Measurements from ENCODE around the gene CCDC88C.
"Not testable (repeated sequence)": the region's sequence is repeated elsewhere in the genome, so short reads cannot be mapped to it uniquely, and the experiment has no call there.

Gene CCDC88C

DNA sequence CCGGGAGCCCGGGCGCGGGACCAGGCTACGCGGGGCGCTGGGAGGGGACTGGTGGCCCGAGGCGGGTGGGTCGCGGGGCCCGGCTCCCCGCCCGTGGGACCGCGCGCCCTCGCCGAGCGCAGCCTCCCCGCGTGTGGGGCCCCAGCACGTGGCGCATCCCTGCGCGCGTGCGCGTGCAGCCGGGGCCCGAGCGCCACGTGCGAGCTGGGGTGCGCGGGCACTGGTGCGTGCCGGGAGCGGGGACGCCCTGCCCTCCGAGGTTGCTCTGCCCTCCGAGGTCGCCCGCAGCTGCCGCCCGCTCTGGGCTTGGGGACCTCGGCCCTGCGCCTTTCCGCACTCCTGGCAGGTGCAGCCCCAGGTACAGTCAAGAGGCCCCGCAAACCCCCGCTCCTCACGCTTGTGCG, 365 bp upstream of the CCDC88C start:
- peak; percentile 53 for DNase-seq

DNA sequence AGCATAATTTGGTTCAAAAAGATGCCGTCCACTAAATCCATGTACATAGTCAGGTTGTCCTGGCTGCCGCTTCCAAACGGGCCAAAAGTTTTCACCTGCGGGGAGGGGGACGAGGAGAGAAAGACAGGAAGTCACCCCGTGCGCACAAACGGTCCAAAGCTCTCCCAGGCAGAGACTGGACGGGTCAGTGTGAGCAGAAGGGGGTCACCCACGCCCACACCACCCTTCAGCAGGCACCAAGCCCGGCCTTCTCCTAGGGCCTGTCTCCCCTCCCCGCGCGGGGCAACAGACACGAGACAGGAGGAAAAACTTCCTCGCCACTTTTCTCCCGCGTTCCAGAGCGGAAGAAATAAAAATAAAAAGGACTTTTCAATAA, 888 bp downstream of the CCDC88C start:
- no peak for DNase-seq

DNA sequence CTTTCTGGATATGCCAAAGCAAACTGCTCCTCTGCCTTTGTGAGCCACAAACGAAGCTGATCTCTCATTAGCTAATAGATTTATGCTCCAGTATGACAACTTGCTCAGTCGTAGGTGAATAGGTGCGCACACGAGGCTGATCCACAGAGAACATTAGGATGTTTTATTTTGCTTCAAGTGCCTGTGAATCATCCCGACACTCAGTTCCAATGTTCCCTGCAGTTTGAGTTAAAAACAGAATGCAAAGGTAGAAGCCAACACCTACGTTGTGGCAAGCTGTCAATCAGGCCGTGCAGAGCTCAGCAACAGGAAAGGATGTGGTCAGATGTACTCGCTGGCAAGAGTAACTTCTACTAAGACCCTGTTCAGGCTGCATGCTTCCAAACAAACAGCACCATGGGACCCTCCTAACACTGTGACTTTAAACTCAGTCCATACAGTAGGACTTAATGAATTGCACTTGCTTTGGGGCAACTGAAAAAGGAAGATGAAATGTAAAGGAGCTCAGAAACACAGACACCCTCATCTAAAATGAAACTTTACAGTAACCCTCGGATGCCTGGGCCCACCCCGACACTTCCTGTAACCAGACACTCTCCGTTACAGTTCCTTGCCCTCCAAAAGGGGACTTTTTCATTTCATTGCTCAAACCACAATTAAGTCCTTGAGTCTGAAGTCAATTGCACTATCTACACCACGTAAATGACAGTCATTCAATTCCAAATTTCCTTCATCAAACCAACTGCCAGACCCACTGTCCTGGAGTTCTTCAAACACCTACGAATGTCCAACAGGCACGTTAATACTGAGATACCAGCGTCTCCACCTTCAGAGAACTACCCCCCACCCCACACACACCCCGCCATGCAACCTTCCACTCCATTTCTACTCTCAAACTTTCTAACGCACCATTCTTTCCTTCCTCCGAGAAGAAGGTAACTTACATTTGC, 1.6 kb downstream of the CCDC88C start:
- no peak for DNase-seq

DNA sequence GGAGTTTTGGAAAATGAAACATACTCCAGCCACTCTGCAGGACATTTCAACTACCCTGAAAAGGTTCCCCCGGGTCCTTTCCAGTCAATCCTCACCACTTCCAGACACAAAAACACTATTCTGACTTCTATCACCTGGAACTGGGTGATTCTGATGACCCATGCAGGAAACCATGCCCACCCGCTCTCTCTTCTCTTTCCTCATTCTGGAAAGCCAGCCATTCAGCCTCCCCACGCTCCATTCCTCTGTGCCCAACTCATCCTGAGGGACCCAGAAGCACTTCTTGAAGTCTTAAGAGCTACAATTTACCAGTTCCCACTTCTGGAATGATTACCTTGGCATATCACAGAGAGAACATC, 3.2 kb downstream of the CCDC88C start:
- DNase-seq = no peak

DNA sequence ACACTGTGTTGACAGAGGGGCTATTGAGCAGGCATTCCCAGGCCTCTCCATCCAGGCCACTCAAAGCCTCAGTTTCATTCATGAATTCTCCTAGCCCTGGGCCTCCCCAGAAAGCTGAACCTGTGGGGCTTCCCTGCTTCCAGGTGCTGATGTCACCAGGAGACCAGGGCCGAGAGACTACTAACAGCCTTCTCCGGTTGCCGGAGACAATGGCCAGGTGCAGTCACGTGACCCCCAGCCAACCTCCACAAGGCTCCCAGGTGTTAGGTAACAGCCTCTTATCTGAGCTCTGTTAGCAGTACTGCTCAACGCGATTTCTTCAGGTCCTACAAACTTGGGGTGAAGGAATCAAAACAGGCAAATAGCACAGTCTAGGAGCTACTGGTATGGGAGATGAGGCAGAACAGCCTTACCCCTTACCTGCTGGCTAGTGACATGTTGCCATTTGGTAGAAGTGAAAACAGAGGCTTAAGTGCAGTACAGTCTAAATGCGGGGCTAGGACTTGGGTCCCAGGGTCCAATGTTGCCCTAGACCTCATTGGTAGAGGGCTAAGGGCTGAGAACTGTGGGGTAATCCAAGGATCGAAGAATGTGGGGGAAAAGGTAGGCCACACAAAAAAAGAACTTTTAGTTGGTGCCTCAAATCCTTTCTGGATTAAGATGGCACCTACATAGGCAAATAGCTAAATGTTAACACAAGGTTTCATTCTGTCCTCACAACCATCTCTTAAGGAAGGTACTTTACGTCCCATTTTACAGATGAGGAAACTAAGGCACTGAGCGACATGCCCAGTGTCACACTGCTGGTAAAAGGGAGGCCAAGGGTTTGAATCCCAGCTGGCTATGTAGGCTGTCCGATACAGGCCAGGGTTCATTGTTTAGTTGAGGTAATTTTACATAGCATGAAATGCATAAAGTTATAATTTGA, 3.8 kb downstream of the CCDC88C start:
- DNase-seq = no peak

DNA sequence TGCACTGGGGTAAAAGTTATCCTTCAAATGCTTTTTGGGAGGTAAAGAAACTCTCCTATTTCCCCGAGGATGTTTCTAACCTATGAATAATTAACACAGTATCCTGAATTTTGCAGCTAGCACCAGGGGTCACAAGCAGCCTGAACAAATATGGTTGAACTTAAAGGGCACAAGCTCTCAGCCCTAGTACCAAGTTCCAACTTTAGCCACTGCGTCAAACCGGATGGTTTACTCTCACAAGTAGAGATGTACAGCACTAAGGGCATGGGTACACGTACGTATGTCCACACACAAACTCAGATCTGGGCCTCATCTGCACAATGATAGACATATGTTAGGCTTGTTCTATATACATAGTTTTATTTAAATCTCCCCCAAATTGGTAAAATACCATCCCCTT, 4.7 kb downstream of the CCDC88C start:
- no peak for DNase-seq

DNA sequence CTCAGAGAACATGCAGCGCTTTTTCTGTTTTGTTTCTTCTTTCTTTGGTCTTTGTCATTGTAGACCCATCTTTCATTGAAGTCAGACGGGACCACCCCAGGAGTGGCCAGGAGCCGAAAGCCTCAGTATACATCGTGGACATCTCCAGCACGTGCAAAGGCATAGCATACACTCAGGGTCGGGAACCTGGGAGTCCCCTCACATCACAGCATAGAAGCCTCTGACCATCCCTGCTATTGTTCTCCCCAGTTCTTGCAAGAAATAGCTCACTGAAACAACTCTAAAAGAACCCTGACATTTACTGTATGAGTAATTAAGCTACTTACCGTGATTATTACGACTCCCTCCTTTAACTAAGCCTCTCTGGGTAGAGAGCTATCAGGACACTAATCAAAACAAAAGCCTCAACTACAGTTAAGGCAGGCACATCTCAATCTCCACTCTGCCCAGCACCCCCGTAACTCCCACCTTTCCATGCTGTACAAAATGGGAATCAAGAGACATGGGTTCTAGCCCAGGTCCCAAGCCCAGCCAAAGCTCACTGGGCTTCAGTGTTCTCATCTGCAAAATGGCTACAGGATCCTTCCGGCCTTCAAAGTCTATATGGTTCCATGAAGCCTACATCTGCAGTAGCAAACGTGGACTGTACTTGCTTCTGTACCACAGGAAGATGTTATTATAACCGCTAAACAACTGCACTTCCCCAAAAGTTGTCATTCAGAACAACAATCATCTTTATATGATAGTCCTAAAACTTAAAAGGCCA, 6.7 kb downstream of the CCDC88C start:
- no peak for DNase-seq

DNA sequence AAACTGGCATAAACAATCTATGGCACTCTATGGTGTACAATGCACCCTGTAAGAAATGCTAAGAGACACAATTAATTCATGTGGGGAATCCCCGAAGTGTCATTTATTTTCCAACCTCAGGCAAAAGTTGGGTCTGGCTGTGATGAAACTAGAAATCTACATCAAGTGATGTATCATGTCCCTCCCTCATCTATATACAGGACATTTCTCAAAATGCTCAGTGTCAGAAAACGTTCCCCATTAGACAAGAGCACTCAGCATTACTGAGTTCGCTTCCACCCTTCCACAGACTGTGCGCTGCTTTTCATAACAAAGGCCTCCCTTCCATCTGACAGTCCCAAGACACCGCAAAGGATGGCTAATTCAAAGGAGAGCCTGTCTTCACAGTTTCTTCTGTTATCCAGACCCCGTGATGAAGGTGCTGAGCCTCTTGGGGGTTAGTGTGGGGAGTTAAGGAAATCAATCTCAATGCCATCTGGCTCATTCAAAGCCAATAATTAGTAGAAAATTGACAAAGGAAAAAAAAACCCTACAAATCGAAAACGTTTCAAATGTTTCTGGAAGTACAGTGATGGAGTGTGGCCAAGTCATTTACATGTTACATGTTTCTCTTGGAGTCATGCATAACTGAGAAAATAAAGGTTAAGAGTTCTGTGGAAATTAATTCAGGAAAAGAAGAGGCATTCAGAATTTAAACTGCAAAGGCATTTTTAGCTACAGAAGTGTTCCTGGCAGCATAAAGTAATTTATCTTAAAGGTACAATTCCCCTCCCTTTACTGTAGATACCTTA, 7.5 kb downstream of the CCDC88C start:
- no peak for DNase-seq

DNA sequence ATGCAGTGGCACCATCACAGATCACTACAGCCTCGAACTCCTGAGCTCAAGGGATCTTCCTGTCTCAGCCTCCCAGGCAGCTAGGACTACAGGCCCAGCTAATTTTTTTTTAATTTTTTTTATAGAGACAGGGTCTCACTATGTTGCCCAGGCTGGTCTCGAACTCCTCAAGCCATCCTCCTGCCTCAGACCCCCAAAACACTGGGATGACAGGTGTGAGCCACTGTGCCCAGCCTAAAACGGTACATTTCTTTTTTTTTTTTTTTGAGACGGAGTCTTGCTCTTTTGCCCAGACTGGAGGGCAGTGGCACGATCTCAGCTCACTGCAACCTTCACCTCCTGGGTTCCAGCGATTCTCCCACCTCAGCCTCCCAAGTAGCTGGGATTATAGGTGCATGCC, 8.4 kb downstream of the CCDC88C start:
- not testable (repeated sequence) for DNase-seq

DNA sequence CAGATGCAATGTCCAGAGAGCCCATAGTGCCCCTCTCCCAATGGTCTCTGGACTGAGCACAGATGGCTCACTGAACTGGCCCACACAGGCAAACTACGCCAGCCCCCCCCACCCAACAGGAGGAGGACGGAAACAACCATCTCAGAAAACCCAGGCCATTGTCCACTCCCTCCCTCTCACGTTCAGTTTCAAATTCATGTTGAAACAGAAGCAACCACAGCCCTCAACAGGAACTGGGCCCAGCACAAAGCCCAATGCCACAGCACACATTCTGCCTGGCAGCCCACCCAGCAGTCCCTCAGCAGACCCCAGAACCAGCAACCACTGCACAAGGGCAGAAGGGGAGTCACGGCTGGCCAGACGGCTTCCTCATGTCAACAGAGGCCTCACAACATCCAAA, 10.6 kb downstream of the CCDC88C start:
- no peak for DNase-seq

DNA sequence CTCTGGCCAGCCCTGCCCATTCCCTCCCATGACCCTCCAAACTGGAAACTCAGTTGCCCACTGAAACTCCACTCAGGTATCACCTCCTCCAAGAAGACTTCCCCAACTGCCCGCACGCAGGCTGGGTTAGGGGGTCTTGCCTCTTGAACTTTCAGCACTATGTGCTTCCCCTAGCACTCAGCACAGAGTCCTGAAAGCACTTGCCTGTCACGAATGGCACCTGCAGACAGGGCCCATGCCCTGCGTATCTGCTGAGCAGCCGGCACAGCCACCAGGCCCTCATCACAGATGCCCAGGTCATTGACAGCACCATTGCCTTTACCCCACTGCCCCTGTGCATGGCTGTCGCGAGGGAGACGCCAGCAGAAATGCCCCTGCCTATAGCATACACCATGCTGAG, 11.2 kb downstream of the CCDC88C start:
- DNase-seq = no peak

DNA sequence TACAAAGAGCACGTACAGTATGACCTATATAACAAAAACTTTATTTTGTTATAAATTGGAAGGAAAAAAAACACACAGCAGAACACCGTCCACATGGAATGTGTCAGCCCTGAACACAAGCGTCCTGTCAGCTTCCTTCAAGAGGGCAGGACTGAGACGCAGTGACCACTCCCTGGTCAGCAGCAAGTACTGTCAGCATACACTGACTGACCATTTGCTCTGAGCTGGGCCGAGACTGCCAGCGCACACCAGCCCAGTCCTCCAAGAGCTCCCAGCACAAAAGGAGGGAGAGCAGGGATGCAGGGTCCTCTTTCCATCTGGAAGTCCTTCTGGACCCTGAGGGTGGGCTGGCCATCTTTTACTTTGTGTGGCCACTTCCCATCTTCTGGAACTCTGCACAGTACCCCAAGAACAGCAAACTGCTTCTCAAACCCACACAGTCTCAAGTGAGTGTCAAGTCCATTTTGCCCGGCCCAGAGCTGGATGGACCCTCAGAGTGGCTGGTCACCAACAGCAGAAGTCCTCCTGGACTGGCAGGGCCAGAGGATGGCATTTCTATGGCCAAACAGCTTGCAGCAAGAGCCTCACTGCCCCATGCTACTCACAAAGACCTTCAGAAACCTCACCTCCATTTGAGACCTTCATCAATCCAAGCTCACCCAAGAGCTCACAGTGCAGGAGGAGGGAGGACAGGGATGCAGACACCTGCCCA, 11.7 kb downstream of the CCDC88C start:
- no peak for DNase-seq

DNA sequence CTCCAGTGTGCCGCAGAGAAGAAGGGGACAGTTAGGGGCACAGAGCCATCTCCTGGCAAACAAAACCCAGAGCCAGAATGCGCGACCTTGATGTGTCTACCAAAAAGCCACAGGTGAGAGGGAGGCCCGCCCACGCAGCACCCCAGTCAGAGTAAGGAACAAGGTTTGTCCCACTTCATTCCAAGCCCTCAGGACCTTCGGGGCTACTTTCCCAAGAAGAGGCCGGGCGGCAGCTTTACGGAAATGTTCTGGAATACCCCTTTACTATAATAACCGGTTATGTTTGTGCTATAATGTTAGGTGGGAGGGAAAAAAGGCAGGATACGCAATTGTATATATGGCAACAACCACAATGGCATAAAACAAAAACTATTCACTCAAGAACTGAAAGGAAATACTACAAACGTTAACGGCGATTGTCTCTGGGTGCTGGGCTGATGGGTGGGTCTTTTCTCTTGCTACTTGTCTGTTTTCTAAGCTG, 12.3 kb downstream of the CCDC88C start:
- DNase-seq = no peak

DNA sequence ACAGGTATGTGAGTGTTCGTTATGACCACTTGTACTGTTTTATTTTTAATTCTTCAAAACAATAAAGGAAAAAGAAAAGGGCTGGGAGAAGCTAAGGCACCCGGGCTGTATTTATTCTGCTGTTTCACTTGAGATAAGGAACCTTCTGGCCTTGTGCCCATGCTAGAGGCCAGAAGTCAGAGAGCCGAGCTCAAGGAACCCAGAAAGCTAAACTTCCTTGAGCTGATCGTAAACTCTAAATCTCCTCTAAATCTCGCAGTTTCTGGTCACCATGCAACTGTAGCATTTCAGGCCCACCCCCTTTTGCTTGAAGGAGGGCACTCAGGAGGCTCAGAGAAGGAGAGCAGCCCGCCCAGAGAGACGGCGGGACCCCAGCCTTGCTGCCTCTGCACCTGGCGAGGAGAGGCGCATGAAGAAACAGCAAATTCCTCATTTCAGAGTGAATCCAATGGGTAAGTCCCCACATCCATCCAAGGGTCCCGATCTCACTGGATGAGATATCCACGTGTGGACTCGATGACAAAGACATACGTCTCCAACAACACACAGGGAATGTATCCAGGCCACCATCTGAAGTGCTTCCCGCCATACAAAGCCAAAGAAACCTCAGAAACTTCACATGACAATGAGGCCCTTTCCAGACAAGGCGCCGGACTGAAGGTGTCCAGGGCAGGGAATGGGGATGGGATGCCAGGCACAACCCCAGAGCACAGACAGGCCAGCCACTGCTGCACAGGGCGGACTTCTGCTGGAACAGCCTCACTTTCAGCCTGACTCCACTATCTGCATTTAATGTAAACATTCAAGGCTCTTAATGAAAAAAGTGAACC, 14.6 kb downstream of the CCDC88C start:
- DNase-seq = no peak

DNA sequence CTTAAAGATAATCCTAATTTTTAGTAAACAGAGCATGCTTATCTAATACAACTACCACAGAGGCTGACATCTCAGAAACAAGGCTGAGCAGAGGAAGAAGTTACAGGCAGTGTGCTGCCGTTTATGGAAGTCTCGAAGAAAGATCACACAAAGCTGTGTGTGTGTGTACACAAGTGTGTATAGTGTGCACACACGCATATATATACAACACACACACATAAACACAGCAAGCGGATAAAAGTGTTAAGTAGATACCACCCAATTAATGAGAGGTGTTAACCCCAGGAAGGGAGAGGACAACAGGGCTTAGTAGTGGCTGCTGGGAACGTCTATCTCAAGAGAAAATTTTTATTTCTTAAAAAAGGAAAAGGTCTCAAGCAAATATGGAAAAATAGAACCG, 15.3 kb downstream of the CCDC88C start:
- DNase-seq = no peak

DNA sequence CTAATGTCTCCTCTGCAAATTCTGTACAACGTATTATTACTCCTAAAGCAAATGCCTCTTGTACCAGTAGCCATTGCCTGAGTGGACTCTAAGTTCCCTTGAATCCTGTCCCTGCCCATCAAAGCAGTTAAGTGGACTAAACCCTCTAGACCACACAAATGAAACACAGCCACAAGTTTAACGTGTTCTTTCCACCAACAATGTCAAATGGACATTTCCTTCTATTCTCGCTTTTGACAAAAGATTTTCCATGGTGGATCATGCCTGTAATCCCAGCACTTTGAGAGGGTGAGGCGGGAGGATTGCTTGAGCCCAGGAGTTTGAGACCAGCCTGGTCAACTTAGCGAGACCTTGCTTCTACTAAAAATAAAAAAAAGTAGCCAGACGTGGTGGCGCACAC, 15.9 kb downstream of the CCDC88C start:
- no peak for DNase-seq

DNA sequence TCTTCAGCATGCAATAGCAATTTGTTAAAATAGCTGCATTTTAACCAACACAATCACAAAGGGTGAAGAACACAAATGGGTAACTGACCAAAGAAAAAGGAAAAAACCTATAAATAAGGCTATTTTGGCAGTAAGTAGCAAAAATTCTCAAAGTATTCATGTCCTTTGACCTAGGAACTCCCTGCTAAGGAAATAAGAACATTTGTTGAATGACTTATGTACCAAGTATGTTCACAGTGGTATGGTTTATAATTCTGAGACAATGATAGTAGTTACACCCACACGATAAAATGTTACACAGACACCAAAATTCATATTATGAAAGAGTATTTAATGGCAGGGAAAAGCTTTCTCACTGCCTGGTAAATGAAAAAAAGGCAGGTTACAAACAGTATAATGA, 16.9 kb downstream of the CCDC88C start:
- no peak for DNase-seq

DNA sequence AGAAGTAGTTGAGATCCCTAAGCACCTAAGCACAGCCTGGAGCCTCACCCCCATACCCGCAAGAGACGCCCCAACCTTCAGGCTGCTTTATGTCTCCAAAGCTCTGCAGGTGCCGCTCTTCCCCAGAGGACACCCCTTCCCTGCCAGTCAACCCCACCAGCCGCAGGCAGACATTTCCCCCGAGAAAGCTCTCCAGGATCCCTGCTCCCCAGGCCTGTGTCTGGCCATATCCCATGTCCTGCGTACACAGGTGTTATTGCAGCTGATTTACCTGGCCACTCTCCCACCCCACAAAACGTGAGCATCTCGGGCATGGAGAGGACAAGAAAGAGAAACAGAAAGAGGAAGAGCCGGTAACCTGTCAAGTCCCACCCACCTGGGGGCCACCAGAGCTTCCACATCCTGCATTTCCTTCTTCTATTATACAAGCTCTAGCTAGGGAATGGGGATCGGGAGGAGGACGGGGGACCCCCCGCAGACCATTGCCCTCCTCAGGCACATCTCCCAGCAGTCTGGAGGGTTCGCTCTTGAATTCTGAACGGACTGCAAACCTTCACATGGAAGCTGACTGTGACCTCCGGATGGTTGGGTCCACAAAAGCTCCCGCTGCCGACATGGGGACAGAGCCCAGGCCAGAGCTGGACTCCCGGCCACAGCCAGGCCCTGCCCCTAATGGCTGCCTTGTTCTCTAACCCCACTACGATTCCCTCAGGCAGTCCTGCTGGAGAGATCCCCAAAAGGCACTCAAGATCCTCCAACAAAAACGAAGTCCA, 17.6 kb downstream of the CCDC88C start:
- no peak for DNase-seq

DNA sequence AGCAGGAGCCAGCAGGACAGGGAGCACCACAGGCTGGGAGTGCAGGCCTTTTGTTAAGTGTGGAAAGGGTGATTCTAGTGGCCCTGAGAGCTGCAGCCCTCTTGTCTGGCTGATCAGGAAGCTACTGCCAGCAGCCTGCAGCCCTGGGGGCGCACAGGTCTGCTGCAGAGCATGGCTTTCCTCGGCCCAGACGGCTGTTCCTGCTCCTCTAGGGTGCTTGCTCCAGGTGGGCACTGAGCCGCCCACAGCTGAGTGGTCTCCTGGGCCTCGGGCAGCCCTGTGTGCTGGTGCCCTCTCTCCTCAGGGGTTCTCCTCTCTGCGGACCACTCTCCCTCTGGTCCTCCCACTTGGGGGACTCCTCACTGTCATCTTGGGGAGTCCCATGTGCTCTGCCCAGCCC, 18.9 kb downstream of the CCDC88C start:
- DNase-seq = no peak

All from T1000 (cell line).